OCI-LY7 (cell line): ENCODE results near the gene TNFRSF9. TPM values are rescaled to one million over a fixed set of nuclear protein-coding genes. Genes with fewer than 3 reads are reported as not detected.

ENCODE experiments used
- BruUV-seq: library from RNA; stranded (reverse); fragments of 400-500 nt; replicated peaks from 2 replicates; lab custom pipeline; 2021; lab: Mats Ljungman, UMichigan
- CTCF ChIA-PET: fragments of 300-600 bp; sonication (Branson Sonifier 250); formaldehyde crosslinking; loops from one replicate; lab custom pipeline; 2022; ENCODE audit warnings: antibody characterized with exemption; ENCODE audit not compliant: unreplicated experiment; lab: Charles Lee
- POLR2A ChIA-PET: fragments of 300-600 bp; sonication (Branson Sonifier 250); formaldehyde crosslinking; loops from one replicate; lab custom pipeline; 2022; ENCODE audit warnings: antibody characterized with exemption; lab: Charles Lee
- DNase-seq: peaks from one replicate; pipeline ENCODE4 v3.0.0-alpha.2; 2015; ENCODE audit warnings: low spot score
- H2AFZ ChIP-seq: fragments of 200-600 bp; sonication (generic), shearing (Covaris generic); 2 replicates; pipeline ENCODE4 v1.6.1; 2014; ENCODE audit warnings: mild to moderate bottlenecking, antibody characterized with exemption, low read length, moderate library complexity
- H3K27ac ChIP-seq: fragments of 200-600 bp; sonication (generic); 2 replicates; pipeline ENCODE4 v1.5.1; 2014; ENCODE audit warnings: mixed run types, low read depth, mild to moderate bottlenecking, moderate library complexity, low read length, inconsistent platforms; ENCODE audit not compliant: poor library complexity, severe bottlenecking
- H3K36me3 ChIP-seq: fragments of 200-600 bp; sonication (generic); 2 replicates; pipeline ENCODE4 v1.6.1; 2014; ENCODE audit warnings: mild to moderate bottlenecking, antibody characterized with exemption, low read length, moderate library complexity, mixed read lengths; ENCODE audit not compliant: insufficient read depth
- H3K4me1 ChIP-seq: fragments of 200-600 bp; sonication (generic); 2 replicates; pipeline ENCODE4 v1.5.1; 2014; ENCODE audit warnings: mild to moderate bottlenecking, low read length; ENCODE audit not compliant: insufficient read depth, poor library complexity, severe bottlenecking
- H3K4me2 ChIP-seq: fragments of 200-600 bp; sonication (generic); 2 replicates; pipeline ENCODE4 v1.6.1; 2014; ENCODE audit warnings: mild to moderate bottlenecking, low read length
- H3K4me3 ChIP-seq: fragments of 200-600 bp; sonication (generic); 2 replicates; pipeline ENCODE4 v1.5.1; 2014; ENCODE audit warnings: mild to moderate bottlenecking, low read depth, low read length; ENCODE audit not compliant: poor library complexity, severe bottlenecking
- H3K79me2 ChIP-seq: fragments of 200-600 bp; sonication (generic); 2 replicates; pipeline ENCODE4 v1.6.1; 2016; ENCODE audit warnings: low read depth, mild to moderate bottlenecking, low read length, moderate library complexity, mixed read lengths; ENCODE audit not compliant: insufficient read depth
- H3K9me2 ChIP-seq: fragments of 200-600 bp; sonication (generic); 2 replicates; pipeline ENCODE4 v1.6.1; 2016; ENCODE audit warnings: mild to moderate bottlenecking, low read length, mixed read lengths; ENCODE audit not compliant: insufficient read depth
- H3K9me3 ChIP-seq: fragments of 200-600 bp; sonication (generic); 2 replicates; pipeline ENCODE4 v1.6.1; 2014; ENCODE audit warnings: mild to moderate bottlenecking, mixed run types, low read length, mixed read lengths
- H4K20me1 ChIP-seq: fragments of 200-600 bp; sonication (generic); 2 replicates; pipeline ENCODE4 v1.6.1; 2014; ENCODE audit warnings: mild to moderate bottlenecking, antibody characterized with exemption, low read length, moderate library complexity, mixed read lengths; ENCODE audit not compliant: insufficient read depth
- EZH2phosphoT487 ChIP-seq: fragments of 200-600 bp; sonication (generic); IDR thresholded peaks from 2 replicates; pipeline ENCODE4 v1.6.1; 2018; ENCODE audit warnings: low read depth, borderline replicate concordance, mild to moderate bottlenecking, mixed run types, antibody characterized with exemption, low read length, moderate library complexity, mixed read lengths
- intact Hi-C: fragments of 100-400 bp; cut with micrococcal nuclease; formaldehyde crosslinking; loops from one replicate; pipeline ENCODE4 v1.10.0; 2022; ENCODE audit not compliant: unreplicated experiment
- total RNA-seq, 2 experiments: library from RNA; depleted of rRNA in 1 of 2; stranded (reverse); fragments of >200 nt in 1 of 2; shearing (Covaris generic) in 1 of 2; gene quantifications; 2 replicates each; pipeline ENCODE4 v1.2.3, GENCODE V29; 2014 to 2022
- TF ChIP-seq, protein P1 (sequence below): fragments of 200-600 bp; sonication (generic); conservative IDR thresholded peaks from 2 replicates; pipeline ENCODE4 v1.5.1; 2014; ENCODE audit warnings: mild to moderate bottlenecking, antibody characterized with exemption, low read length, moderate library complexity, mixed read lengths

The TNFRSF9 gene
- total RNA-seq, 2 experiments from 2014 or later, result not detected

DNA sequence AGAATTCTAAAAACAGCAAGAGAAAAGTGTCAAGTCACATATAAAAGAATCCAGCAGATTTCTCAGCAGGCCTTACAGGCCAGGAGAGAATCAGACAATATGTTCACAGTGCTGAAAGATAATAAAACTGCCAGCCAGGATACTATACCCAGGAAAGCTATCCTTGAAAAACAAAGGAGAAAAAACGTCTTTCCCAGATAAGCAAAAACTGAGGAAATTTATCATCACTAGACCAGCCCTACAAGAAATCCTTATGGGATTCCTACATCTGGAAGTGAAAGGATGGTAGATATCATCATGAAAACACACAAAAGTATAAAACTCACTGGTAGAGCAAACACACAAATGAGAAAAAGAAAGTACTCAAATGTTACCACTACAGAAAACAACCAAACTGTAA lies 62.6 kb downstream of the TNFRSF9 start:
- Histone ChIP-seq H3K27ac (no peak overlapping the region), H2AFZ (no peak overlapping the region), H4K20me1 (no peaks in the 10 kb centered on the region), H3K79me2 (no peaks in the 10 kb centered on the region), H3K4me3 (no peak overlapping the region), H3K9me2 (no peaks in the 10 kb centered on the region), H3K4me2 (no peak overlapping the region), H3K4me1 (no peaks in the 10 kb centered on the region), H3K9me3 (no peaks in the 10 kb centered on the region), H3K36me3 (no peaks in the 10 kb centered on the region)
- ChIA-PET POLR2A (no interaction called here), CTCF (no interaction called here)
- no TSS peak for BruUV-seq
- DNase-seq, result no peak
- intact Hi-C loops, result no loop called here
- no peak for TF ChIP-seq EZH2phosphoT487
- TF ChIP-seq, protein P1, sequence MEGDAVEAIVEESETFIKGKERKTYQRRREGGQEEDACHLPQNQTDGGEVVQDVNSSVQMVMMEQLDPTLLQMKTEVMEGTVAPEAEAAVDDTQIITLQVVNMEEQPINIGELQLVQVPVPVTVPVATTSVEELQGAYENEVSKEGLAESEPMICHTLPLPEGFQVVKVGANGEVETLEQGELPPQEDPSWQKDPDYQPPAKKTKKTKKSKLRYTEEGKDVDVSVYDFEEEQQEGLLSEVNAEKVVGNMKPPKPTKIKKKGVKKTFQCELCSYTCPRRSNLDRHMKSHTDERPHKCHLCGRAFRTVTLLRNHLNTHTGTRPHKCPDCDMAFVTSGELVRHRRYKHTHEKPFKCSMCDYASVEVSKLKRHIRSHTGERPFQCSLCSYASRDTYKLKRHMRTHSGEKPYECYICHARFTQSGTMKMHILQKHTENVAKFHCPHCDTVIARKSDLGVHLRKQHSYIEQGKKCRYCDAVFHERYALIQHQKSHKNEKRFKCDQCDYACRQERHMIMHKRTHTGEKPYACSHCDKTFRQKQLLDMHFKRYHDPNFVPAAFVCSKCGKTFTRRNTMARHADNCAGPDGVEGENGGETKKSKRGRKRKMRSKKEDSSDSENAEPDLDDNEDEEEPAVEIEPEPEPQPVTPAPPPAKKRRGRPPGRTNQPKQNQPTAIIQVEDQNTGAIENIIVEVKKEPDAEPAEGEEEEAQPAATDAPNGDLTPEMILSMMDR, result no peak

- CTCF ChIA-PET, result no interaction called here
- H3K4me1 ChIP-seq, result no peaks in the 10 kb centered on the region
- no peaks in the 10 kb centered on the region for H3K79me2 ChIP-seq
- H3K36me3 ChIP-seq, result no peaks in the 10 kb centered on the region
- TF ChIP-seq EZH2phosphoT487, result no peak
- TF ChIP-seq, protein P1, result no peak
- no peak for DNase-seq
- no peaks in the 10 kb centered on the region for H3K9me3 ChIP-seq
- H3K4me3 ChIP-seq, result no peak overlapping the region
- no peaks in the 10 kb centered on the region for H3K9me2 ChIP-seq
- H3K4me2 ChIP-seq, result no peak overlapping the region
- no peak overlapping the region for H3K27ac ChIP-seq
- no TSS peak for BruUV-seq
- POLR2A ChIA-PET, result no interaction called here
- H4K20me1 ChIP-seq, result no peaks in the 10 kb centered on the region
- intact Hi-C loops, result no loop called here
- no peak overlapping the region for H2AFZ ChIP-seq
Measured at GRCh38 chr1:7873801-7874795, 66.5 kb downstream of the TNFRSF9 start.

DNA sequence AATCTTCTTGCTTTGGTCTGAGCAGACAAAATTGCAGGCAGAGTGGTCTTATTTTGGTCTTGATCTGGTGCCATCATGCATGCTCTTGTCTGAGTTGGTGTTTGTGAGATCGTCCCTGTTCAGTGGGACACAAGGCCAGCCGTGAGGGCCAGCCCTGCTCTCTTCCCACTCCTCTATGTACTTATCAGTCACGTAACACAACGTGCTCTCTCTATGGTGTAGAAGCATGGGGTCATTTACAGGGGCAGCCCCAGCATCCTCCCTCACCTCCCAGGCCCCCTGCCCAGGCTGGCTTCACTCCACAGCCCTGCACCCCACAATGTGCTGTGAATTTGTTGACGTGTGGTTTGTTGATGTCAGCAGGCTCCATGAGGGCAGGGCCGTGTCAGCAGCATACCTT lies 69.5 kb downstream of the TNFRSF9 start:
- POLR2A ChIA-PET, result no interaction called here
- BruUV-seq, result no TSS peak
- Histone ChIP-seq H3K27ac (no peak overlapping the region), H3K9me2 (no peaks in the 10 kb centered on the region), H3K79me2 (no peaks in the 10 kb centered on the region), H3K4me3 (no peak overlapping the region), H3K9me3 (no peaks in the 10 kb centered on the region), H3K36me3 (no peaks in the 10 kb centered on the region), H3K4me2 (no peak overlapping the region), H4K20me1 (no peaks in the 10 kb centered on the region), H3K4me1 (no peaks in the 10 kb centered on the region), H2AFZ (no peak overlapping the region)
- intact Hi-C loops, result no loop called here
- TF ChIP-seq, protein P1, result no peak
- TF ChIP-seq EZH2phosphoT487, result no peak
- DNase-seq, result no peak
- CTCF ChIA-PET, result no interaction called here
